ENCODE measurements around the gene BHMT2. TPM values are rescaled to one million over a fixed set of nuclear protein-coding genes. Genes with fewer than 3 reads are reported as not detected.

Gene BHMT2, protein sequence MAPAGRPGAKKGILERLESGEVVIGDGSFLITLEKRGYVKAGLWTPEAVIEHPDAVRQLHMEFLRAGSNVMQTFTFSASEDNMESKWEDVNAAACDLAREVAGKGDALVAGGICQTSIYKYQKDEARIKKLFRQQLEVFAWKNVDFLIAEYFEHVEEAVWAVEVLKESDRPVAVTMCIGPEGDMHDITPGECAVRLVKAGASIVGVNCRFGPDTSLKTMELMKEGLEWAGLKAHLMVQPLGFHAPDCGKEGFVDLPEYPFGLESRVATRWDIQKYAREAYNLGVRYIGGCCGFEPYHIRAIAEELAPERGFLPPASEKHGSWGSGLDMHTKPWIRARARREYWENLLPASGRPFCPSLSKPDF
- polyA plus RNA-seq (2013, experiment 1 of 4), result not detected
- polyA plus RNA-seq (2013, experiment 2 of 4), result not detected
- not detected for polyA plus RNA-seq (2013, experiment 3 of 4)
- not detected for polyA plus RNA-seq (2013, experiment 4 of 4)

DNA sequence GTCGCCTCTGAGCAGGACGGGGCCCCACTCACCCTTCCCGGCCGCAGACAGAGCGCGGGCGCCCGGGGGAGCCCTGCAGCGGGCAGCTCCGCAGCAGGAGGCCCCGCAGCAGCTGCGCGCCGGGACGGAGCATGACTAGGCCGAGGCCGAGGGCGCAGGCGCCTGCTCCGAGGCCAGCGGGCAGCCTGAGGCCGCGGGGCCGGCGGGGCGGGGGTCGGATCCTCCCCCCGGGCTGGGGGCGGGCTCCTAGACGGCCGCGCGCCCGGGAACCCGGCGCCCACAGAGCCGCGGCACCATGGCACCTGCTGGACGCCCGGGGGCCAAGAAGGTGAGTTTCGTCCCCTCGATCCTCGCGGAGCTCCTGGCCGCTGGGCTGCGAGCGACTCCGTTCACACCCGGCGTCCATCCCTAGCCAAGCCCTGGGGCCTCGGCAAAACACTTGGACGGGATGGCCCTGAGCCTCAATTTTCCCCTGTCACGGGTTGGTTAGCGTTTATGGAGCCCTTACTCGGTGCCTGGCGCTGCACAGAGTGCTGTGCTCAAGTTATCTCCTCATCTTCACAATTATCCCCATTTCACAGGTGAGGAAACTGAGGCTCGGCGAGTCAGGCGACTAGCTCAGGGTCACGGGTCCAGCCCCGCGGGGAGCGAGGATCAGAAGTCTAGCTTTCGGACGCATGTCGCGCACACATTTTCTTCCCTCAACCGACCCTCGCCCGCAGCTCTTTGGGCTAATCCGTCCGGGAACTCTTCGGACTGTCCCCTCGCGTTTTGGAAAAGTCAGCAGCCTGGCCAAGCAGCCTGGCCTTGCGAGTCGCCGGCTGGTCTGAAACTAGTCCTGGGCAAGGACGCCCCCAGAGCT is at the start of gene BHMT2, which contains the start of gene DMGDH:
Gene BHMT2, plus strand, starts transcription at position 280 of the 862 bp plus-strand sequence. Its CDS starts 16 bp downstream, at position 296.
Gene DMGDH, minus strand, starts transcription at position 187 of the 862 bp plus-strand sequence. Its CDS starts 54 bp downstream, at position 133.
- 96% methylated on average over 79 of the region's 79 CpGs for WGBS, 2 experiments
- H3K27me3 ChIP-seq (ENCODE audit: control insufficient read depth, insufficient read depth, low read length, poor library complexity, severe bottlenecking), result no peaks in the 10 kb centered on the region
- no peaks in the 10 kb centered on the region for H3K9me3 ChIP-seq (ENCODE audit: control insufficient read depth, low read length)
- no peaks in the 10 kb centered on the region for H3K4me1 ChIP-seq (ENCODE audit: control insufficient read depth, insufficient read depth, low read length)
- no peaks in the 10 kb centered on the region for H3K36me3 ChIP-seq (ENCODE audit: control insufficient read depth, insufficient read depth, low read length)
- no peak within 1 kb of the TSS for H3K4me3 ChIP-seq (ENCODE audit: insufficient read depth, low read depth, low read length)
- H3K27ac ChIP-seq (ENCODE audit: insufficient read depth, low read depth, low read length, poor library complexity, severe bottlenecking), result no peak within 1 kb of the TSS

DNA sequence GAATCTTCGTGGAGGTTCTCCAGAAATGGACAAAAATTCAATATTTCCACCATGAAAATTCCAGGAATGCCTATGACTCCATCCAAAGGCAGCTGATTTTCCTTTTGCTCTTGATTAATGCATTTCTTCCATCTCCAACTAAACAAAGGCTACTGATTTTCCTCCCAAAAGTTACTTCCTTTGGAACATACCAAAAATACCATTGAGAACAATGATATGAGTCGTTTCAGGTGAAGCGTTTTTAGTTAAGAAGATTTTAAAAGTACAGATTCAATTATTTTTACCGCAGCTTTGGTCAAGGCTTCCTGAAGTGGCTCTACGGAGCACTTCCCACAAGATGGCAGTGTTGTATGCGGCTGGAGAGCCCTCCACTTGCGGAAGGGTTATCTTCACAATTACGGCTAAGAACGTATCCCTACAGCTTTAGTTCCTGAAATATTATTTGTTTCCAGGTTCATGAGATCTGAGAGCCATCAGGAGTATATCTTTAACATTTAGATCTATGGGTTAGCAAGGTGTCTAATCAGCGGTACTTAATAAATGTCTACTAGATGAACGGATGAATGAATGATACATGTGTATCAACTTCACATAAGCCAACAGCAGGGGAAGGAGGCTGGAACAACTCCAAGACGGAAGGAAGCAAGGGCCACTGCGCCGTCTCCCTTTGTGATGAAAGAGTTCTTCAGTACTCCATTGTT is 48.6 kb upstream of the BHMT2 start:
- Histone ChIP-seq H3K27ac (ENCODE audit: insufficient read depth, low read depth, low read length, poor library complexity, severe bottlenecking) (no peak overlapping the region), H3K27me3 (ENCODE audit: control insufficient read depth, insufficient read depth, low read length, poor library complexity, severe bottlenecking) (no peaks in the 10 kb centered on the region), H3K36me3 (ENCODE audit: control insufficient read depth, insufficient read depth, low read length) (no peaks in the 10 kb centered on the region), H3K4me1 (ENCODE audit: control insufficient read depth, insufficient read depth, low read length) (peaks cover 15% of the 10 kb centered on the region), H3K9me3 (ENCODE audit: control insufficient read depth, low read length) (no peaks in the 10 kb centered on the region), H3K4me3 (ENCODE audit: insufficient read depth, low read depth, low read length) (no peak overlapping the region)
- WGBS, 2 experiments, result 30 to 32% methylated on average over 14 of the region's 14 CpGs

DNA sequence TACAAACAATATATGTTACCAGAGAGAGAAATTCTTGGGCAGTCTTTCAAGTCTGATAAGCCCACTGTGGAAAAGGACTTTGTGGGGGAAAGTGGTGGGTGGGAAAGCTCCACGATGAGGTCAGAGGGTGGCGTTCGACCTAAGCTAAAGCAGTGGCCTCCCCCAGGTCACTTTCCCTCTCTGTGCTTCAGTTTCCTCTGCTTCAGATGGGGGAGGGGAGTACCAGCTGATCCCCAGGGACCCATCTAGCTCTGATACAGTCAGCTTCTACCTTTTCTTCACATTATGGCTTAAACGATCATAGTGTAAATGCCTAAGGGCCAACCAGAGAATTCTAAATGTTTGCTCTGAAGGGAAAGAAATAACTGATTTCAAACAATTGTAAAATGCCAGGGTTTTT is 47.8 kb upstream of the BHMT2 start:
- no peaks in the 10 kb centered on the region for H3K9me3 ChIP-seq (ENCODE audit: control insufficient read depth, low read length)

GRCh38 chr5:79022771-79023170 is 46.8 kb upstream of the BHMT2 start:
- WGBS, 2 experiments, result 91 to 97% methylated on average over 1 of the region's 2 CpGs

More for the DNA sequence above, 47.8 kb upstream of the BHMT2 start:
- no peaks in the 10 kb centered on the region for H3K27me3 ChIP-seq (ENCODE audit: control insufficient read depth, insufficient read depth, low read length, poor library complexity, severe bottlenecking)
- H3K4me1 ChIP-seq (ENCODE audit: control insufficient read depth, insufficient read depth, low read length), result peaks cover 15% of the 10 kb centered on the region
- no peak overlapping the region for H3K4me3 ChIP-seq (ENCODE audit: insufficient read depth, low read depth, low read length)
- WGBS, 2 experiments, result 41 to 54% methylated on average over 4 of the region's 4 CpGs
- H3K27ac ChIP-seq (ENCODE audit: insufficient read depth, low read depth, low read length, poor library complexity, severe bottlenecking), result no peak overlapping the region
- no peaks in the 10 kb centered on the region for H3K36me3 ChIP-seq (ENCODE audit: control insufficient read depth, insufficient read depth, low read length)

GRCh38 chr5:79023348-79023747 is 46.2 kb upstream of the BHMT2 start:
- Histone ChIP-seq H3K4me3 (ENCODE audit: insufficient read depth, low read depth, low read length) (no peak overlapping the region), H3K4me1 (ENCODE audit: control insufficient read depth, insufficient read depth, low read length) (peaks cover 15% of the 10 kb centered on the region), H3K27ac (ENCODE audit: insufficient read depth, low read depth, low read length, poor library complexity, severe bottlenecking) (no peak overlapping the region), H3K27me3 (ENCODE audit: control insufficient read depth, insufficient read depth, low read length, poor library complexity, severe bottlenecking) (no peaks in the 10 kb centered on the region), H3K36me3 (ENCODE audit: control insufficient read depth, insufficient read depth, low read length) (no peaks in the 10 kb centered on the region), H3K9me3 (ENCODE audit: control insufficient read depth, low read length) (no peaks in the 10 kb centered on the region)
- 88 to 89% methylated on average over 1 of the region's 1 CpG for WGBS, 2 experiments

More at GRCh38 chr5:79022771-79023170, 46.8 kb upstream of the BHMT2 start:
- Histone ChIP-seq H3K36me3 (ENCODE audit: control insufficient read depth, insufficient read depth, low read length) (no peaks in the 10 kb centered on the region), H3K9me3 (ENCODE audit: control insufficient read depth, low read length) (no peaks in the 10 kb centered on the region), H3K4me1 (ENCODE audit: control insufficient read depth, insufficient read depth, low read length) (peaks cover 15% of the 10 kb centered on the region), H3K4me3 (ENCODE audit: insufficient read depth, low read depth, low read length) (no peak overlapping the region), H3K27me3 (ENCODE audit: control insufficient read depth, insufficient read depth, low read length, poor library complexity, severe bottlenecking) (no peaks in the 10 kb centered on the region), H3K27ac (ENCODE audit: insufficient read depth, low read depth, low read length, poor library complexity, severe bottlenecking) (no peak overlapping the region)

DNA sequence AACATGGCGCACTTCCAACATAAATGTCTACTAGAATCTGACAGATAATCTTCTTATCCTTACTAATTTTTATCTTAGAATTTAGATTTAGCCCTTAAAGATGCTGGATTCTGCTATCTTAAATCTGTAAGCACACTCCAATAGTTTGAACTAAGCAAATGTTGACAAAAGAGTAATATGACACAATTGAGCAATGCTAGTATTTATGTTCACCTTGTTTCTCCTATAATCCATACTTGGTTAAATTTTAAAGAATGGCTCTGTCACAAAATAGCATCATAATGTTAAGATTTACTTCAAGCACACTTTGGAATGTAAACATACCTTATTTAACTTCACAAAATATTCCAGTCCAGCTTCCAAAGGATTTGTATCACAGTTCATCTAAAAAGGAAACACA is 45.6 kb upstream of the BHMT2 start:
- Histone ChIP-seq H3K9me3 (ENCODE audit: control insufficient read depth, low read length) (no peaks in the 10 kb centered on the region), H3K27ac (ENCODE audit: insufficient read depth, low read depth, low read length, poor library complexity, severe bottlenecking) (no peak overlapping the region), H3K27me3 (ENCODE audit: control insufficient read depth, insufficient read depth, low read length, poor library complexity, severe bottlenecking) (no peaks in the 10 kb centered on the region), H3K4me1 (ENCODE audit: control insufficient read depth, insufficient read depth, low read length) (peaks cover 15% of the 10 kb centered on the region), H3K4me3 (ENCODE audit: insufficient read depth, low read depth, low read length) (no peak overlapping the region), H3K36me3 (ENCODE audit: control insufficient read depth, insufficient read depth, low read length) (no peaks in the 10 kb centered on the region)
- WGBS, 2 experiments, result 83 to 91% methylated on average over 1 of the region's 1 CpG

DNA sequence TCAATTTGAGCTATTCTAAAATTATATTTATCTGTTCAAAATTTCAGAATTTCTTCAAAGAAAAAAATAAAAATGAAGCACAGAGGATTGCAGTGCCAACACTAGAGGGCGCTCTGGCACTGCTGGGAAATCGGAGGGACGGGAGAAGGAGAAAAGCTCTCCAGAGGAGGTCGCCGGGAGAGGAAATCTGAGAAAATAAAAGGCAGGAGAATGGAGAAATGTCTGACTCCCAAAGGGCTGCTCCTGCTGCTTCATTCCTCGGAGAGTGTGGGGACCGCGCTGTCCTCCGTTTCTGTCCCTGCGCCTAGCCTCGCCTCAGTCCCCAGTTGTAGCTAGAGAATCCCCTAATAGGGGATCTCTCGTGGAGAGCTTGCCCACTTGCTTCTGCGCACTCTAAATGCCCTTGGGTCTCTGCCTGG is 44.5 kb upstream of the BHMT2 start:
- H3K36me3 ChIP-seq (ENCODE audit: control insufficient read depth, insufficient read depth, low read length), result no peaks in the 10 kb centered on the region

GRCh38 chr5:79030663-79031484 is 38.7 kb upstream of the BHMT2 start:
- no peak overlapping the region for H3K27ac ChIP-seq (ENCODE audit: insufficient read depth, low read depth, low read length, poor library complexity, severe bottlenecking)
- H3K4me3 ChIP-seq (ENCODE audit: insufficient read depth, low read depth, low read length), result no peak overlapping the region
- no peaks in the 10 kb centered on the region for H3K4me1 ChIP-seq (ENCODE audit: control insufficient read depth, insufficient read depth, low read length)
- H3K27me3 ChIP-seq (ENCODE audit: control insufficient read depth, insufficient read depth, low read length, poor library complexity, severe bottlenecking), result no peaks in the 10 kb centered on the region
- H3K9me3 ChIP-seq (ENCODE audit: control insufficient read depth, low read length), result no peaks in the 10 kb centered on the region
- H3K36me3 ChIP-seq (ENCODE audit: control insufficient read depth, insufficient read depth, low read length), result no peaks in the 10 kb centered on the region
- 93 to 95% methylated on average over 11 of the region's 11 CpGs for WGBS, 2 experiments

More for the DNA sequence above, 44.5 kb upstream of the BHMT2 start:
- Histone ChIP-seq H3K4me3 (ENCODE audit: insufficient read depth, low read depth, low read length) (no peak overlapping the region), H3K27ac (ENCODE audit: insufficient read depth, low read depth, low read length, poor library complexity, severe bottlenecking) (no peak overlapping the region), H3K27me3 (ENCODE audit: control insufficient read depth, insufficient read depth, low read length, poor library complexity, severe bottlenecking) (no peaks in the 10 kb centered on the region), H3K4me1 (ENCODE audit: control insufficient read depth, insufficient read depth, low read length) (peaks cover 15% of the 10 kb centered on the region), H3K9me3 (ENCODE audit: control insufficient read depth, low read length) (no peaks in the 10 kb centered on the region)
- WGBS, 2 experiments, result 10 to 11% methylated on average over 13 of the region's 13 CpGs

DNA sequence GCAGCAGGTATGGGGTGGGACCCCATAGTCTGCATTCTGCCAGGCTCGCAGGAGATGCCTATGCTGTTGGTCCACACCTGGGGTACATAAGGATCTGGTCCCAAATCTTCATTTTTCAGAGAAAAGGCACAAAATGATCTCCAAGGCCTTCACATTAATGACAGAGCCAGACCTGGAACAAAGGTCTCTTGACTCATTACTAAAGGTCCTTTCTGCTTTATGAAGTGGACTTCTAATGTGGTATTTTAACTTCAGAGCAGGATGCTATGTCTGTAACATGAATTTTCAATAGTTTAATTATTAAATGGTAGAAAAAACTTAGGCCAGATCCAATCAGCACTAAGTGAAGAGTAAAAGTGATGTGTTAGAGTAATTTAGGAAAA is 38.1 kb upstream of the BHMT2 start:
- no peak overlapping the region for H3K27ac ChIP-seq (ENCODE audit: insufficient read depth, low read depth, low read length, poor library complexity, severe bottlenecking)

More for the DNA sequence above, 38.1 kb upstream of the BHMT2 start:
- Histone ChIP-seq H3K4me1 (ENCODE audit: control insufficient read depth, insufficient read depth, low read length) (no peaks in the 10 kb centered on the region), H3K4me3 (ENCODE audit: insufficient read depth, low read depth, low read length) (no peak overlapping the region), H3K9me3 (ENCODE audit: control insufficient read depth, low read length) (no peaks in the 10 kb centered on the region), H3K36me3 (ENCODE audit: control insufficient read depth, insufficient read depth, low read length) (no peaks in the 10 kb centered on the region), H3K27me3 (ENCODE audit: control insufficient read depth, insufficient read depth, low read length, poor library complexity, severe bottlenecking) (no peaks in the 10 kb centered on the region)
- 88 to 92% methylated on average over 1 of the region's 1 CpG for WGBS, 2 experiments
